Ovary (tissue), 3 donors: ENCODE measurements around the gene APEH.
"Not testable (repeated sequence)": the region's sequence is repeated elsewhere in the genome, so short reads cannot be mapped to it uniquely, and the experiment has no call there.

ENCODE experiments used
- EP300 ChIP-seq: sonication (generic); formaldehyde crosslinking; IDR thresholded peaks from one replicate; pipeline ENCODE4 v1.6.1; 2017; ENCODE audit warnings: antibody characterized with exemption
- POLR2A ChIP-seq: fragments of 450-650 bp; IDR thresholded peaks from one replicate; pipeline ENCODE4 v1.6.1; 2017; ENCODE audit warnings: antibody characterized with exemption, mild to moderate bottlenecking, moderate library complexity
- TF ChIP-seq, protein P1 (sequence below), 3 donors: fragments of 450-650 bp in 2 of 3; fragments of 200-600 bp in 1 of 3; IDR thresholded peaks; one replicate each; pipeline versions ENCODE4 v1.5.1 to v1.8.0; 2016 to 2022; ENCODE audit warnings: antibody characterized with exemption in 3 of 3, mild to moderate bottlenecking in 1 of 3
- donor health status: DM: no; HTN: no; CAD: no.

DNA sequence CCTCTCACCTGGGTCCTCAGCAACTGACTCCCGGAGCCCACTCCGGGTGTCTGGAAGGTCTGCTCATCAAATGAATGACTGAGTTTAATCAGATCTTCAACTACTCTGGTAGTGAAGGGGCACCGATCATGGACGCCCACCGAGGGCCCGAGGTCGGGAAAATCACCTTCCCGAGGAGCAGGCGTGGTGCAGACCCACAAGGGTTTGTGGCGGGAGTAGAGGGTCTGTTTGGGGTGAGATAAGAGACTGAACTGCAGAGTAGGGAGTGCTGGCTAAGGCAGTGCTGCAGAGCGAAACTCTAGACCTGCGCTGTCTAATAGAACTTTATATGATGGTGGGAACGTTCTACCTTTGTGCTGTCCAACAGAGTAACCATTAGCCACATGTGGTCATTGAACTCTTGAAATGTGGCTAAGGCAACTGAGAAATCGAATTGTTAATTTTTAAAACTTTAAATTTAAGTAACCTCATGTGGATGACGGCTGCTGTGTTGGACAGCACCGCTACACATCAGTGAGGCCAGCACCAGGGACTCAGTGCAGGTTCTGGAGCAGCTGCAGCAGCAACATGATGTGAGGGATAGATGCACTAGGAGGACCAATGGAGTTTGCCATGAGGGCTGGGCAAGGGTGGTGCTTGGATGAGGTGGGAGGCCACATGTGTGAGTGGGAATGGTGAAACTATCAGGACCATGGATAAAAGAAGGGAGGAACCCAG lies 15.9 kb downstream of the APEH start:
- TF ChIP-seq, protein P1, sequence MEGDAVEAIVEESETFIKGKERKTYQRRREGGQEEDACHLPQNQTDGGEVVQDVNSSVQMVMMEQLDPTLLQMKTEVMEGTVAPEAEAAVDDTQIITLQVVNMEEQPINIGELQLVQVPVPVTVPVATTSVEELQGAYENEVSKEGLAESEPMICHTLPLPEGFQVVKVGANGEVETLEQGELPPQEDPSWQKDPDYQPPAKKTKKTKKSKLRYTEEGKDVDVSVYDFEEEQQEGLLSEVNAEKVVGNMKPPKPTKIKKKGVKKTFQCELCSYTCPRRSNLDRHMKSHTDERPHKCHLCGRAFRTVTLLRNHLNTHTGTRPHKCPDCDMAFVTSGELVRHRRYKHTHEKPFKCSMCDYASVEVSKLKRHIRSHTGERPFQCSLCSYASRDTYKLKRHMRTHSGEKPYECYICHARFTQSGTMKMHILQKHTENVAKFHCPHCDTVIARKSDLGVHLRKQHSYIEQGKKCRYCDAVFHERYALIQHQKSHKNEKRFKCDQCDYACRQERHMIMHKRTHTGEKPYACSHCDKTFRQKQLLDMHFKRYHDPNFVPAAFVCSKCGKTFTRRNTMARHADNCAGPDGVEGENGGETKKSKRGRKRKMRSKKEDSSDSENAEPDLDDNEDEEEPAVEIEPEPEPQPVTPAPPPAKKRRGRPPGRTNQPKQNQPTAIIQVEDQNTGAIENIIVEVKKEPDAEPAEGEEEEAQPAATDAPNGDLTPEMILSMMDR (IDR thresholded peaks at IDR 0.05) = not testable (repeated sequence)
- not testable (repeated sequence) for TF ChIP-seq POLR2A, EP300
